Measurements from ENCODE around the gene SMYD2.

Gene SMYD2

DNA sequence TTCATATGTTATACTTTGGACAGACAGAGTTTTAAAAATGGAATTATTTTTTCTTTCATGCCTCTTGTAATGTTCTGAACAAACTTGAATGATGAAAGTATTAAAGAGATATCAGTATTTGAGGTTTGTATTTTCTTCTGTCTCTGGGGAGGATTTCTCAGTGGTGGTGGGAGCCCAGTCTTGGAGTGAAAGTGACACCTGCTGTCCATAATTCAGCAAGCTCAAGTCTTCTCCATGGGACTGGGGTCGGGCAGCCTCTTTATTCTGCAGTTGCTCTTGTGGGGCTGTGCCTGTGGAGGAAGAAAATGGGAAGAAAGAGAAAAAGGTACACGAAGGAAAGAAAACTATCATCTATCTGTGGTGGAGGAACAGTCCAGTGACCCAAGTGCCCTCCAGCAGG, 56.1 kb downstream of the SMYD2 start:
- no peaks in the 10 kb centered on the region for H3K9me3 ChIP-seq (ENCODE audit: severe bottlenecking)
- no peaks in the 10 kb centered on the region for H3K4me1 ChIP-seq (ENCODE audit: insufficient read depth, poor library complexity, severe bottlenecking)
- TF ChIP-seq, protein P1, sequence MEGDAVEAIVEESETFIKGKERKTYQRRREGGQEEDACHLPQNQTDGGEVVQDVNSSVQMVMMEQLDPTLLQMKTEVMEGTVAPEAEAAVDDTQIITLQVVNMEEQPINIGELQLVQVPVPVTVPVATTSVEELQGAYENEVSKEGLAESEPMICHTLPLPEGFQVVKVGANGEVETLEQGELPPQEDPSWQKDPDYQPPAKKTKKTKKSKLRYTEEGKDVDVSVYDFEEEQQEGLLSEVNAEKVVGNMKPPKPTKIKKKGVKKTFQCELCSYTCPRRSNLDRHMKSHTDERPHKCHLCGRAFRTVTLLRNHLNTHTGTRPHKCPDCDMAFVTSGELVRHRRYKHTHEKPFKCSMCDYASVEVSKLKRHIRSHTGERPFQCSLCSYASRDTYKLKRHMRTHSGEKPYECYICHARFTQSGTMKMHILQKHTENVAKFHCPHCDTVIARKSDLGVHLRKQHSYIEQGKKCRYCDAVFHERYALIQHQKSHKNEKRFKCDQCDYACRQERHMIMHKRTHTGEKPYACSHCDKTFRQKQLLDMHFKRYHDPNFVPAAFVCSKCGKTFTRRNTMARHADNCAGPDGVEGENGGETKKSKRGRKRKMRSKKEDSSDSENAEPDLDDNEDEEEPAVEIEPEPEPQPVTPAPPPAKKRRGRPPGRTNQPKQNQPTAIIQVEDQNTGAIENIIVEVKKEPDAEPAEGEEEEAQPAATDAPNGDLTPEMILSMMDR (IDR thresholded peaks at IDR 0.05; ENCODE audit: poor library complexity, severe bottlenecking) = no peak
- no peak overlapping the region for H3K4me3 ChIP-seq (ENCODE audit: severe bottlenecking)
- ATAC-seq (ENCODE audit: low read depth) = no peak
- H3K36me3 ChIP-seq (ENCODE audit: low read depth) = peaks cover 6% of the 10 kb centered on the region; the same call in 1 of the 2 replicates
- DNase-seq (ENCODE audit: low spot score) = no peak
- no peaks in the 10 kb centered on the region for H3K27me3 ChIP-seq (ENCODE audit: insufficient read depth, poor library complexity, severe bottlenecking)
- H3K27ac ChIP-seq (ENCODE audit: poor library complexity, severe bottlenecking) = no peak overlapping the region

DNA sequence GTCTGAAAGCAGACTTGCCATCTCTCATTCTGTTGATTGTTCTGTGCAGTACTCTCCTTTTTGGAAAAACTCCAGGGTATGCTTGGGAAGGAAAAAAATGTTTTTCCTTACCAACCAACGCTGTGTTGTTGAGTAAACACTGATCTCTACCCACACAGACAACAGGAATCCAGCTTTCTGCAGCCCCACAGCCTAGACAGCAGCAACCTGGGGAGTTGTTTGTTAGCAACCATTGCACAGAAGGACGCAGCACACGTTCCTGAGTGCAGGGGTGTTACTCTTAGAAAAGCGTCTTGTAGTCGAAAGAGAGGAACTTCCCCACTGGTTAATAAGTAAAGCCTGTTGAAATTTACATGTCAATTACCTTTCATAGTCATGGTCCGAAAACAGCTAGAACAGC, 56.6 kb downstream of the SMYD2 start:
- TF ChIP-seq, protein P1 (IDR thresholded peaks at IDR 0.05; ENCODE audit: poor library complexity, severe bottlenecking) = no peak
- Histone ChIP-seq H3K4me3 (ENCODE audit: severe bottlenecking) (no peak overlapping the region), H3K27me3 (ENCODE audit: insufficient read depth, poor library complexity, severe bottlenecking) (no peaks in the 10 kb centered on the region), H3K27ac (ENCODE audit: poor library complexity, severe bottlenecking) (no peak overlapping the region), H3K9me3 (ENCODE audit: severe bottlenecking) (no peaks in the 10 kb centered on the region), H3K4me1 (ENCODE audit: insufficient read depth, poor library complexity, severe bottlenecking) (no peaks in the 10 kb centered on the region), H3K36me3 (ENCODE audit: low read depth) (peaks cover under 1% of the 10 kb centered on the region; the same call in 1 of the 2 replicates)
- ATAC-seq (ENCODE audit: low read depth) = no peak
- DNase-seq (ENCODE audit: low spot score) = no peak

DNA sequence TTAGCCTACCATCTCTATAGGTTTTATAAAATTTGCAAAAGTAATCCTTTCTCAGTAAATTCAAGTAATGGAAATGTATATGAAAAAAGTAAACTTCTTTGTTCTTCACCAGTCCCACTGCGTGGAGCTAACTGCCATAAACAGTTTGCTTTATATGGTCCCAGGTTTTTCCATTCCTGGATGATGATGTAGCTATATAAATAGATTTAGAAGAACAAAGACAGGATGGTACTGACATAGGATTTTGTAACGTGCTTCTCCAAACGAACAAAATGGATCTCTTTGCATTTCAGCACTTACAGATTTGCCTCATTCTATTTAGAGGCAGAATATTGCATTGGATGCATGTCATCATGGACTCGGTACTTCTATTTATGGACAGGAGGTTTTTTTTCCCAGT, 57.3 kb downstream of the SMYD2 start:
- Histone ChIP-seq H3K27me3 (ENCODE audit: insufficient read depth, poor library complexity, severe bottlenecking) (no peaks in the 10 kb centered on the region), H3K4me1 (ENCODE audit: insufficient read depth, poor library complexity, severe bottlenecking) (no peaks in the 10 kb centered on the region), H3K9me3 (ENCODE audit: severe bottlenecking) (no peaks in the 10 kb centered on the region), H3K27ac (ENCODE audit: poor library complexity, severe bottlenecking) (no peak overlapping the region), H3K36me3 (ENCODE audit: low read depth) (no peaks in the 10 kb centered on the region; the same call in 1 of the 2 replicates), H3K4me3 (ENCODE audit: severe bottlenecking) (no peak overlapping the region)
- TF ChIP-seq, protein P1 (IDR thresholded peaks at IDR 0.05; ENCODE audit: poor library complexity, severe bottlenecking) = no peak
- DNase-seq (ENCODE audit: low spot score) (no peak), ATAC-seq (ENCODE audit: low read depth) (no peak)

DNA sequence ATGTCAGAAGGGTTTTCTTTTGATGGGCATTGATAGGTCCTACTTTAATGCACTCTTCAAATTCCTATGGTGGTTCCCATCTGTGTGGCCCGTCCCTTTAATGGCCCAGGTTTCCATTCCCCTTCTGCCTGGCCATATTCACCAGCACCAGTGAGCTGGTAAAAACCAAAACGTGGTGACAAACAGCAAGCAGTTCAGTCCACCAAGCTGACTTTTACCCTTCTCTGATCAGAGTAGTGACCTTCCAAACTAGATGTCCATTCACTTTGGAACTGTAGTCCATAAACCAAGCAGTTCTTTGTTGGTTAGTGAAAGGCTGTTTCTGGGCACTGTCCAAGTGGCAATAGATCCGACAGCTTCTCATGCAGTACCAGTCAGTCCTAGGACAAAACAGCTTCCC, 60.5 kb downstream of the SMYD2 start:
- no peaks in the 10 kb centered on the region; the same call in 1 of the 2 replicates for H3K36me3 ChIP-seq (ENCODE audit: low read depth)
- H3K9me3 ChIP-seq (ENCODE audit: severe bottlenecking) = no peaks in the 10 kb centered on the region
- DNase-seq (ENCODE audit: low spot score) (no peak), ATAC-seq (ENCODE audit: low read depth) (no peak)
- no peak overlapping the region for H3K4me3 ChIP-seq (ENCODE audit: severe bottlenecking)
- H3K27ac ChIP-seq (ENCODE audit: poor library complexity, severe bottlenecking) = no peak overlapping the region
- TF ChIP-seq, protein P1 (IDR thresholded peaks at IDR 0.05; ENCODE audit: poor library complexity, severe bottlenecking) = no peak
- H3K27me3 ChIP-seq (ENCODE audit: insufficient read depth, poor library complexity, severe bottlenecking) = no peaks in the 10 kb centered on the region
- H3K4me1 ChIP-seq (ENCODE audit: insufficient read depth, poor library complexity, severe bottlenecking) = no peaks in the 10 kb centered on the region

DNA sequence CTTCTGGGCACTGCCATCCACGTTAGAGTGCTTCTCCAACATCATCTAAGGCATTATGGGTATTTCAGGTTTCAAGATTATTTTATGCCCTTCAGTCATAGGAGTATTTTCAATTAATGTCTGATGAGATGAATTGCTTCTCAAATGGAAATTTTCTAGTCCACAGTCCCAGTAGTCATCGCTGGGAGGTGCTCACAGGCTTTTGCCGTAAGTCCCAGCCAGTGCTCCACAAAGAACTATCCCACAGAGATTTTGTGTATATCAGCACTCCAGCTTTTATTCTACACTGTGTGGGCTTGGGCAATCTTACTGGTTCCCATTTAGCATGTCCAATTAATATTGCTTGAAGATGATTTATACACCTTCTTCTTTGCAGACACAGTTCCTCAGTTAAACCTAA, 61.0 kb downstream of the SMYD2 start:
- Histone ChIP-seq H3K27ac (ENCODE audit: poor library complexity, severe bottlenecking) (no peak overlapping the region), H3K4me1 (ENCODE audit: insufficient read depth, poor library complexity, severe bottlenecking) (no peaks in the 10 kb centered on the region), H3K9me3 (ENCODE audit: severe bottlenecking) (no peaks in the 10 kb centered on the region), H3K4me3 (ENCODE audit: severe bottlenecking) (no peak overlapping the region), H3K27me3 (ENCODE audit: insufficient read depth, poor library complexity, severe bottlenecking) (no peaks in the 10 kb centered on the region), H3K36me3 (ENCODE audit: low read depth) (no peaks in the 10 kb centered on the region; the same call in 1 of the 2 replicates)
- ATAC-seq (ENCODE audit: low read depth) (no peak), DNase-seq (ENCODE audit: low spot score) (no peak)
- TF ChIP-seq, protein P1 (IDR thresholded peaks at IDR 0.05; ENCODE audit: poor library complexity, severe bottlenecking) = no peak
